Measurements from ENCODE around the gene OSBPL3. TPM values are rescaled to one million over a fixed set of nuclear protein-coding genes. Genes with fewer than 3 reads are reported as not detected.

OSBPL3 gene
- total RNA-seq, 1 experiment from 2014 or later, result 9.2 TPM

- Histone ChIP-seq H3K9me3 (ENCODE audit: control insufficient read depth, insufficient read depth, low read depth, low read length) (no peaks in the 10 kb centered on the region), H3K27me3 (ENCODE audit: control insufficient read depth, insufficient read depth, low read length) (no peaks in the 10 kb centered on the region), H3K4me3 (ENCODE audit: low read depth in 2 of 2, low read length in 2 of 2) (no peak overlapping the region), H3K36me3 (ENCODE audit: control insufficient read depth, insufficient read depth, low read length) (no peaks in the 10 kb centered on the region), H3K4me1 (ENCODE audit: control insufficient read depth, insufficient read depth, low read length) (no peaks in the 10 kb centered on the region), H3K27ac (ENCODE audit: low read length) (no peak overlapping the region)
- in situ Hi-C loops (cut with HindIII; ENCODE audit: low pct_unique_long_range_greater_than_20kb, low sequenced_read_pairs), result no loop called here
- ATAC-seq (no peak), DNase-seq (ENCODE audit: low read depth, low spot score) (no peak)
- TF ChIP-seq SIN3A (IDR thresholded peaks at IDR 0.05; ENCODE audit: borderline replicate concordance, insufficient read depth, low read depth, low read length) (no peak), CTCF (IDR thresholded peaks at IDR 0.05) (no peak), POLR2AphosphoS5 (IDR thresholded peaks at IDR 0.05; ENCODE audit: low read depth, low read length) (no peak), REST (IDR thresholded peaks at IDR 0.05; ENCODE audit: insufficient read depth in 1 of 2, low read depth in 2 of 2, low read length in 1 of 2) (no peak), TCF7L2 (IDR thresholded peaks at IDR 0.05; ENCODE audit: low read depth, low read length) (no peak)
- BruUV-seq (replicated peaks), result no TSS peak
- ChIA-PET CTCF (interaction anchor here (0.5 kb wide), 1 partner anchor 90 kb away, joined by 3 read pairs; no protein-coding TSS in a partner anchor), POLR2A (no interaction called here)
- intact Hi-C loops (cut with micrococcal nuclease; ENCODE audit: unreplicated experiment), result no loop called here
These were observed 190.9 kb downstream of the OSBPL3 start for GRCh38 chr7:24788961-24789576.

- ATAC-seq, result no peak
- POLR2A ChIA-PET, result no interaction called here
- H3K27me3 ChIP-seq (ENCODE audit: control insufficient read depth, insufficient read depth, low read length), result no peaks in the 10 kb centered on the region
- no peaks in the 10 kb centered on the region for H3K9me3 ChIP-seq (ENCODE audit: control insufficient read depth, insufficient read depth, low read depth, low read length)
- no peak overlapping the region for H3K27ac ChIP-seq (ENCODE audit: low read length)
- TF ChIP-seq SIN3A (IDR thresholded peaks at IDR 0.05; ENCODE audit: borderline replicate concordance, insufficient read depth, low read depth, low read length), result no peak
- TF ChIP-seq CTCF (IDR thresholded peaks at IDR 0.05), result peak; percentile 69
- TF ChIP-seq TCF7L2 (IDR thresholded peaks at IDR 0.05; ENCODE audit: low read depth, low read length), result no peak
- TF ChIP-seq POLR2AphosphoS5 (IDR thresholded peaks at IDR 0.05; ENCODE audit: low read depth, low read length), result no peak
- TF ChIP-seq REST (IDR thresholded peaks at IDR 0.05; ENCODE audit: insufficient read depth in 1 of 2, low read depth in 2 of 2, low read length in 1 of 2), result no peak
- intact Hi-C loops (cut with micrococcal nuclease; ENCODE audit: unreplicated experiment), result no loop called here
- no peak overlapping the region for H3K4me3 ChIP-seq (ENCODE audit: low read depth in 2 of 2, low read length in 2 of 2)
- no peaks in the 10 kb centered on the region for H3K4me1 ChIP-seq (ENCODE audit: control insufficient read depth, insufficient read depth, low read length)
- no peaks in the 10 kb centered on the region for H3K36me3 ChIP-seq (ENCODE audit: control insufficient read depth, insufficient read depth, low read length)
- BruUV-seq (replicated peaks), result no TSS peak
- in situ Hi-C loops (cut with HindIII; ENCODE audit: low pct_unique_long_range_greater_than_20kb, low sequenced_read_pairs), result no loop called here
- CTCF ChIA-PET, result no interaction called here
- DNase-seq (ENCODE audit: low read depth, low spot score), result no peak
These were observed 191.9 kb downstream of the OSBPL3 start for GRCh38 chr7:24788075-24788474.

Measured in Panc1 (cell line).